Lower lobe of right lung (tissue), 2 donors: Measurements from ENCODE around the gene RIC1. TPM values are rescaled to one million over a fixed set of nuclear protein-coding genes. Genes with fewer than 3 reads are reported as not detected.

Source experiments
- ATAC-seq, 2 donors: fragments of 200-7000 bp; cut with Tn5 transposase; one replicate each; pipeline ENCODE4 v1.9.1; 2020 to 2022; ENCODE audit warnings: mild to moderate bottlenecking in 2 of 2, moderate library complexity in 2 of 2
- DNase-seq: peaks from one replicate; pipeline ENCODE4 v3.0.0-alpha.2; 2020
- H3K27ac ChIP-seq: fragments of 200-600 bp; one replicate; pipeline ENCODE4 v1.8.0; 2022
- H3K27me3 ChIP-seq: fragments of 200-600 bp; one replicate; pipeline ENCODE4 v1.8.0; 2022; ENCODE audit warnings: low read depth
- H3K36me3 ChIP-seq: fragments of 200-600 bp; one replicate; pipeline ENCODE4 v1.8.0; 2022; ENCODE audit warnings: mild to moderate bottlenecking
- H3K4me1 ChIP-seq: fragments of 200-600 bp; one replicate; pipeline ENCODE4 v1.8.0; 2022
- H3K4me3 ChIP-seq: fragments of 200-600 bp; one replicate; pipeline ENCODE4 v1.8.0; 2022; ENCODE audit warnings: mild to moderate bottlenecking
- H3K9me3 ChIP-seq: fragments of 200-600 bp; one replicate; pipeline ENCODE4 v1.8.0; 2022
- CTCF ChIP-seq: fragments of 200-600 bp; IDR thresholded peaks from one replicate; pipeline ENCODE4 v1.8.0; 2022; ENCODE audit warnings: antibody characterized with exemption, mild to moderate bottlenecking
- intact Hi-C: fragments of 100-400 bp; cut with DNase I; formaldehyde crosslinking; loops from one replicate; pipeline ENCODE4 v1.11.0; 2022
- total RNA-seq: library from RNA; stranded (reverse); fragmentation: NEBNext Ultra II Directional; extraction: Animal tissue kit (Norgen Biotek cat#: 25700); gene quantifications from one replicate; pipeline ENCODE4 v1.2.1, GENCODE V29; 2021
- donor health status: DM: no; HTN: yes; CAD: no; lungs with severe emphysema.

Gene RIC1
- total RNA-seq, 1 donor from 2014 or later, result 20.5 TPM

- Histone ChIP-seq H3K27me3 (no peaks in the 10 kb centered on the region), H3K4me3 (no peak overlapping the region), H3K9me3 (no peaks in the 10 kb centered on the region), H3K4me1 (peaks cover 8% of the 10 kb centered on the region), H3K36me3 (peaks cover 34% of the 10 kb centered on the region), H3K27ac (no peak overlapping the region)
- intact Hi-C loops, result no loop called here
- no peak for TF ChIP-seq CTCF
- DNase-seq (no peak), ATAC-seq (no peak)
These were observed 155.8 kb downstream of the RIC1 start for GRCh38 chr9:5784526-5785315.

GRCh38 chr9:5786370-5787127, 157.6 kb downstream of the RIC1 start:
- Histone ChIP-seq H3K27me3 (no peaks in the 10 kb centered on the region), H3K4me3 (no peak overlapping the region), H3K9me3 (no peaks in the 10 kb centered on the region), H3K36me3 (peaks cover 31% of the 10 kb centered on the region), H3K4me1 (peaks cover 8% of the 10 kb centered on the region), H3K27ac (peak overlapping the region; percentile 1)
- TF ChIP-seq CTCF, result no peak
- ATAC-seq (peak in 1 of 2 donors; percentile 48), DNase-seq (no peak)
- intact Hi-C loops, result no loop called here

GRCh38 chr9:5787220-5787619, 158.3 kb downstream of the RIC1 start:
- intact Hi-C loops, result no loop called here
- Histone ChIP-seq H3K36me3 (peaks cover 31% of the 10 kb centered on the region), H3K9me3 (no peaks in the 10 kb centered on the region), H3K4me3 (no peak overlapping the region), H3K27ac (no peak overlapping the region), H3K4me1 (peaks cover 8% of the 10 kb centered on the region), H3K27me3 (no peaks in the 10 kb centered on the region)
- ATAC-seq (no peak), DNase-seq (no peak)
- no peak for TF ChIP-seq CTCF

GRCh38 chr9:5787759-5788302, 158.9 kb downstream of the RIC1 start:
- TF ChIP-seq CTCF, result no peak
- peaks cover 8% of the 10 kb centered on the region for H3K4me1 ChIP-seq
- no peaks in the 10 kb centered on the region for H3K9me3 ChIP-seq
- no peak overlapping the region for H3K4me3 ChIP-seq
- no peak for DNase-seq
- no peaks in the 10 kb centered on the region for H3K27me3 ChIP-seq
- intact Hi-C loops, result no loop called here
- no peak overlapping the region for H3K27ac ChIP-seq
- H3K36me3 ChIP-seq, result peaks cover 31% of the 10 kb centered on the region
- ATAC-seq, result no peak

- Histone ChIP-seq H3K4me1 (peaks cover 8% of the 10 kb centered on the region), H3K27me3 (no peaks in the 10 kb centered on the region), H3K36me3 (peaks cover 31% of the 10 kb centered on the region), H3K9me3 (no peaks in the 10 kb centered on the region), H3K4me3 (no peak overlapping the region), H3K27ac (no peak overlapping the region)
- intact Hi-C loops, result no loop called here
- ATAC-seq (no peak), DNase-seq (no peak)
- TF ChIP-seq CTCF, result no peak
These were observed 160.6 kb downstream of the RIC1 start for GRCh38 chr9:5789489-5789888.
